Vagina (tissue), 2 donors: ENCODE results near the gene MRTFB. TPM values are rescaled to one million over a fixed set of nuclear protein-coding genes. Genes with fewer than 3 reads are reported as not detected.
"Not testable (repeated sequence)": the region's sequence is repeated elsewhere in the genome, so short reads cannot be mapped to it uniquely, and the experiment has no call there.

Experiments used
- DNase-seq, 2 donors: peaks; one replicate each; pipeline ENCODE4 v3.0.0-alpha.2; 2017; ENCODE audit errors: extremely low spot score in 2 of 2
- H3K27ac ChIP-seq: fragments of 200-600 bp; sonication (generic); one replicate; pipeline ENCODE4 v1.5.1; 2019
- H3K27me3 ChIP-seq: fragments of 200-600 bp; sonication (generic); one replicate; pipeline ENCODE4 v1.5.1; 2019
- H3K36me3 ChIP-seq, 2 donors: fragments of 200-600 bp; sonication (generic); one replicate each; pipeline ENCODE4 v1.5.1; 2017 to 2019
- H3K4me1 ChIP-seq: fragments of 200-600 bp; sonication (generic); one replicate; pipeline ENCODE4 v1.5.1; 2019
- H3K4me3 ChIP-seq, 2 donors: fragments of 200-600 bp; sonication (generic); 1 replicate in 1 of 2; 2 replicates in 1 of 2; pipeline ENCODE4 v1.5.1; 2016 to 2019
- H3K9me3 ChIP-seq: fragments of 200-600 bp; sonication (generic); one replicate; pipeline ENCODE4 v1.5.1; 2019
- POLR2A ChIP-seq, 2 donors: fragments of 450-650 bp; IDR thresholded peaks; one replicate each; pipeline ENCODE4 v1.6.1; 2017; ENCODE audit warnings: antibody characterized with exemption in 2 of 2, mild to moderate bottlenecking in 2 of 2, moderate library complexity in 2 of 2
- POLR2AphosphoS5 ChIP-seq, 2 donors: sonication (generic); formaldehyde crosslinking; IDR thresholded peaks; one replicate each; pipeline ENCODE4 v1.9.0; 2017; ENCODE audit warnings: antibody characterized with exemption in 2 of 2, mild to moderate bottlenecking in 2 of 2, low read depth in 1 of 2; ENCODE audit not compliant: insufficient read depth in 1 of 2
- intact Hi-C: fragments of 100-400 bp; cut with DNase I; formaldehyde crosslinking; loops from one replicate; pipeline ENCODE4 v1.15.1; 2023
- total RNA-seq: library from RNA; depleted of rRNA; stranded (reverse); fragments of >200 nt; gene quantifications from one replicate; pipeline ENCODE4 v1.2.3, GENCODE V29; 2016
- TF ChIP-seq, protein P1 (sequence below), 3 experiments: fragments of 450-650 bp in 2 of 3; fragments of 200-600 bp in 1 of 3; sonication (generic) in 1 of 3; IDR thresholded peaks; one replicate each; pipeline ENCODE4 v1.5.1; 2017 to 2019; ENCODE audit warnings: antibody characterized with exemption in 3 of 3, mild to moderate bottlenecking in 2 of 3, moderate library complexity in 2 of 3

Gene MRTFB
- total RNA-seq, 1 donor from 2014 or later: 103 TPM

DNA sequence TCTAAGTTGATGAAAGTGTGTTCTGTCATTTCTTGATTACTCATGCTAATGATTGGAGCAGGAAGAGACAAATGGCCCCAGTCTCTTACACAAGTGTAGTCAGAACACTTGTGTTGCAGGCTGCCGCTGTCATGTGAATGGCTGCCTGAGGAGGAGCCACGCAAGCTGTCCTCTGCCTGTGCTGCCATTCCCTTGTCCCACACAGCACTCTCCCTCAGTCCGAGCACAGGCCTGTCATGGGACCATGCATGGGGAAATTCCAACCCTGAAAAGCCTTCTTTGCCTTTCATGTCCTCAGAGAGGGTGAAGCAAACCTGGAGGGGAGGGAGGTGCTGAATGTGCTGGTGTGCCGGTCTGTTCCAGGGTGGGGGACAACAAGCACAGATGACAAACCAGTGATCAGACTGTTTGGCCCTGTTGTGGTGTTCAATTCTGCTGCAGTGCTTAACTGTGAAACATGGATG, 109.4 kb downstream of the MRTFB start:
- H3K9me3 ChIP-seq: no peaks in the 10 kb centered on the region
- no peak overlapping the region for H3K4me3 ChIP-seq
- H3K27me3 ChIP-seq: no peaks in the 10 kb centered on the region
- H3K36me3 ChIP-seq: no peaks in the 10 kb centered on the region
- H3K27ac ChIP-seq: no peak overlapping the region
- no peak for TF ChIP-seq POLR2AphosphoS5 (IDR thresholded peaks at IDR 0.05; ENCODE audit: insufficient read depth in 1 of 2, low read depth in 1 of 2)
- TF ChIP-seq POLR2A (IDR thresholded peaks at IDR 0.05): no peak
- TF ChIP-seq, protein P1, sequence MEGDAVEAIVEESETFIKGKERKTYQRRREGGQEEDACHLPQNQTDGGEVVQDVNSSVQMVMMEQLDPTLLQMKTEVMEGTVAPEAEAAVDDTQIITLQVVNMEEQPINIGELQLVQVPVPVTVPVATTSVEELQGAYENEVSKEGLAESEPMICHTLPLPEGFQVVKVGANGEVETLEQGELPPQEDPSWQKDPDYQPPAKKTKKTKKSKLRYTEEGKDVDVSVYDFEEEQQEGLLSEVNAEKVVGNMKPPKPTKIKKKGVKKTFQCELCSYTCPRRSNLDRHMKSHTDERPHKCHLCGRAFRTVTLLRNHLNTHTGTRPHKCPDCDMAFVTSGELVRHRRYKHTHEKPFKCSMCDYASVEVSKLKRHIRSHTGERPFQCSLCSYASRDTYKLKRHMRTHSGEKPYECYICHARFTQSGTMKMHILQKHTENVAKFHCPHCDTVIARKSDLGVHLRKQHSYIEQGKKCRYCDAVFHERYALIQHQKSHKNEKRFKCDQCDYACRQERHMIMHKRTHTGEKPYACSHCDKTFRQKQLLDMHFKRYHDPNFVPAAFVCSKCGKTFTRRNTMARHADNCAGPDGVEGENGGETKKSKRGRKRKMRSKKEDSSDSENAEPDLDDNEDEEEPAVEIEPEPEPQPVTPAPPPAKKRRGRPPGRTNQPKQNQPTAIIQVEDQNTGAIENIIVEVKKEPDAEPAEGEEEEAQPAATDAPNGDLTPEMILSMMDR (IDR thresholded peaks at IDR 0.05): no peak
- DNase-seq: no peak
- intact Hi-C loops: loop anchor here (10.0 kb wide), 2 partner anchors 106 to 166 kb away; partner anchors contain the start of gene MRTFB
- H3K4me1 ChIP-seq: peaks cover 23% of the 10 kb centered on the region

DNA sequence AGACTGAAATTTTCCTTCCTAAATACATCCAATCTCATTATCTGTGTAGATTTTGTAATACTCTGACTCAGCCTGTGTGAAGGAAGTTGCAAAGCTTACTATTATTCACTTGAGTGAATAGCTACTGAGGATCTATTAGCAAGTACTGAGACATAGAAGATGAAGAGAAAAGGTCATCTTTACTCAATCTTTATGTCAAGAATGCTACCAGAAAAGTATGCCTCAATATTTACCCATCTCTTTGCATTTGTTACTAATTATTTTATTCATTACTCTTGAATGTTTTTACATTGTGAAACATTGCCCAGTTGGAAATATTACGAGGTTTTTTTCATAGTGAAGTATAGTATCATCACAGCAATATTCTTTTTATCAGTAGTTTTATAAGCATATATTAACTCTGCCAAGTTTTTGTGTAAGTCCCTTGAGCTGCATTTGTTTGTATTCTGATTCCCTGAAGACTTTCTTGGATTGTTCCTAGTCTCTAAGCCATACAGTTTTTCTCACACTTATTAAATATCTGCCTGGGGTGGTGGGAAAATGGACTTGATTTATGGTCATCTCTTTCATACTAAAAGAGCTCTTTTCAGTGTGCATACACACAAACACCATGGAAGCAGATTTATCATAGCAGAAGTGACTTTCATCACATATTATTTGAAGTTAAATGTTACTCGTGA, 110.4 kb downstream of the MRTFB start:
- Histone ChIP-seq H3K36me3 (no peaks in the 10 kb centered on the region), H3K27ac (peak overlapping the region; percentile 11), H3K4me1 (peaks cover 26% of the 10 kb centered on the region), H3K9me3 (no peaks in the 10 kb centered on the region), H3K27me3 (no peaks in the 10 kb centered on the region), H3K4me3 (no peak overlapping the region)
- DNase-seq: no peak
- TF ChIP-seq, protein P1 (IDR thresholded peaks at IDR 0.05): no peak
- no peak for TF ChIP-seq POLR2A (IDR thresholded peaks at IDR 0.05)
- TF ChIP-seq POLR2AphosphoS5 (IDR thresholded peaks at IDR 0.05; ENCODE audit: insufficient read depth in 1 of 2, low read depth in 1 of 2): no peak
- intact Hi-C loops: loop anchor here (10.0 kb wide), 2 partner anchors 107 to 167 kb away; partner anchors contain the start of gene MRTFB

DNA sequence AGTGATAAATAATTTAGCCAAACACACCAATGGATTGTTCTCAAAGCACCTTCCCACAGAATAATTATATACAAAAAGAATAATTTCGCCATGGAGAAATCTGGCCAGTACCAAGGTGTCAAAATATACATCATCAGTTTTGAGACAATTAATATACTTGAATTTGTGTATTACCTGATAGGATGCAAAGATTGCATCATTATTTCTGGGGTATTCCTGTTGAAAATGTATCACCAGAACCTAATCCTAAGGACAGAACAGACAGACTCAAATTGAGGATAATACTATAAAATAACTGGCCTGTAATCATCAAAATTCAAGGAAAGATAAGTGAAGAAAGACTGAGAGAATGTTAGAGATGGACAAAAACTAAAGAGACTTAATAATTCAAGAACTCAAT, 111.9 kb downstream of the MRTFB start:
- no peak overlapping the region for H3K4me3 ChIP-seq
- H3K9me3 ChIP-seq: no peaks in the 10 kb centered on the region
- peaks cover 26% of the 10 kb centered on the region for H3K4me1 ChIP-seq
- intact Hi-C loops: loop anchor here (10.0 kb wide), 2 partner anchors 108 to 168 kb away; partner anchors contain the start of gene MRTFB
- H3K36me3 ChIP-seq: no peaks in the 10 kb centered on the region
- no peak for DNase-seq
- no peak overlapping the region for H3K27ac ChIP-seq
- no peak for TF ChIP-seq POLR2A (IDR thresholded peaks at IDR 0.05)
- TF ChIP-seq, protein P1 (IDR thresholded peaks at IDR 0.05): no peak
- TF ChIP-seq POLR2AphosphoS5 (IDR thresholded peaks at IDR 0.05; ENCODE audit: insufficient read depth in 1 of 2, low read depth in 1 of 2): no peak
- H3K27me3 ChIP-seq: no peaks in the 10 kb centered on the region

DNA sequence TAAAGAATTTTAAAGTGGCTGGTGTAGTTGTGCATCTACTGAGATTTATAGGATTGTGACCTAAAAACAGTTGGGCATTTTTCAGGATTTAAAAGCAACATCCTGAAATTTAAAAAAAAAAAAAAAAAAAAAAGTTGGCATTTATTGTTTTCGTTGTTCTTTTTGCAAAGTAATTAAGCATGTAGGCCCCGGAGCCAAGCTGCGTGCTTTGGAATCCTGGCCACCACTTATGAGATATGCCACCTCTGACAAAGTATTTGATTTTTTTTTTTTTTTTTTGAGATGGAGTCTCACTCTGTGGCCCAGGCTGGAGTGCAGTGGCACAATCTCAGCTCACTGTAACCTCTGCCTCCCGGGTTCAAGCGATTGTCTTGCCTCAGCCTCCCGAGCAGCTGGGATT, 112.8 kb downstream of the MRTFB start:
- not testable (repeated sequence) for H3K36me3 ChIP-seq, H3K9me3 ChIP-seq, DNase-seq, H3K27me3 ChIP-seq, H3K4me3 ChIP-seq, H3K27ac ChIP-seq
- intact Hi-C loops: loop anchor here (10.0 kb wide), 2 partner anchors 109 to 169 kb away; partner anchors contain the start of gene MRTFB
- peaks cover 26% of the 10 kb centered on the region for H3K4me1 ChIP-seq

DNA sequence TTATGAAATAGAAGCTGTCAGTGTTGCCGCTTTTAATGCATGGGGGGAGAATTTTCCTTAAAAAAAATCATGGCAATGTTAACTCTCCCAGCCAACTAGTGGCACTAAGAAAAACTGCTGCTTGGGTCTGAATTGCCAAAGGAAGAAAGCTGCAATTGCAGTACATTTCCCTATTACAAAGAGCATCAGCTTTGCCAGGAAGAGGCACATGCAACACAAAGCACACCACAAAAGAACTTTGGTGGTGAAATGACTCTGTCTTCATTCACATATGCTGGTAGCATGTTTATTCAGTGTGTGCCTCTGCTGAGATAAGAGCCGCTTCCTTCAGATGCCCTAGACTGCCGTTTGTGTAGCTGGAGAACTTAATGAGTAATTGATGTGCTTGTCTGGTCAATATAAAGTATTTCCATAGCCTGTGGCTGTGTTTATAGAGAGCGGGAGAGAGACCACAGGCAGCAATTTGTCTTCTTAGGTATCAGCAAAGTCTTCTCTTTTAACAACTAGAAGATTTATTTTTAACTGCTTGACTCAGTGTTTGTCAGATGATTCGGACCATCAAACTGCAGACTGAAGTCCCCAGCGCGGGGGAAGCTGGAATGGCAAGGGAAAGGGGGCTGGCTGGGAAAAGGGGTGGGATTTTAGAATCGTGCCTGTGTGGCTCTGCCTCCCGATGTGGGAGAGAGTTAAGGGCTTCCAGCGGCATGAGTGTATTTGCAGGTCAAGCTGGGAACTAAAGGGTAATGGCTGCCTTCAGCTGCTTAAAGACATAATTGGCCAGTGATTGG, 115.1 kb downstream of the MRTFB start:
- H3K4me1 ChIP-seq: peaks cover 31% of the 10 kb centered on the region
- intact Hi-C loops: loop anchor here (10.0 kb wide), 2 partner anchors 111 to 171 kb away; partner anchors contain the start of gene MRTFB

More for the DNA sequence above, 115.1 kb downstream of the MRTFB start:
- Histone ChIP-seq H3K4me3 (peak overlapping the region; percentile 46 to 50), H3K36me3 (no peaks in the 10 kb centered on the region), H3K27me3 (no peaks in the 10 kb centered on the region), H3K27ac (peak overlapping the region; percentile 80), H3K9me3 (no peaks in the 10 kb centered on the region)
- TF ChIP-seq POLR2A (IDR thresholded peaks at IDR 0.05): no peak
- TF ChIP-seq, protein P1 (IDR thresholded peaks at IDR 0.05): peak in 1 of 3 experiments; percentile 36
- TF ChIP-seq POLR2AphosphoS5 (IDR thresholded peaks at IDR 0.05; ENCODE audit: insufficient read depth in 1 of 2, low read depth in 1 of 2): no peak
- DNase-seq: no peak
